ENCODE results near the gene FYB2.

- TF ChIP-seq CTCF (IDR thresholded peaks at IDR 0.05; ENCODE audit: low read depth, low read length, poor library complexity, severe bottlenecking) (no peak), EZH2phosphoT487 (IDR thresholded peaks at IDR 0.05; ENCODE audit: borderline replicate concordance, low read length) (no peak)
These were observed 48.3 kb upstream of the FYB2 start for GRCh38 chr1:56867491-56867890.
